GM19452 (cell line): ENCODE data around the gene ITPRIP.

Experiments
- ATAC-seq: cut with Tn5 transposase; IDR thresholded peaks from one replicate; pipeline ENCODE4 v1.9.1; 2021; ENCODE audit not compliant: unreplicated experiment

ITPRIP gene

DNA sequence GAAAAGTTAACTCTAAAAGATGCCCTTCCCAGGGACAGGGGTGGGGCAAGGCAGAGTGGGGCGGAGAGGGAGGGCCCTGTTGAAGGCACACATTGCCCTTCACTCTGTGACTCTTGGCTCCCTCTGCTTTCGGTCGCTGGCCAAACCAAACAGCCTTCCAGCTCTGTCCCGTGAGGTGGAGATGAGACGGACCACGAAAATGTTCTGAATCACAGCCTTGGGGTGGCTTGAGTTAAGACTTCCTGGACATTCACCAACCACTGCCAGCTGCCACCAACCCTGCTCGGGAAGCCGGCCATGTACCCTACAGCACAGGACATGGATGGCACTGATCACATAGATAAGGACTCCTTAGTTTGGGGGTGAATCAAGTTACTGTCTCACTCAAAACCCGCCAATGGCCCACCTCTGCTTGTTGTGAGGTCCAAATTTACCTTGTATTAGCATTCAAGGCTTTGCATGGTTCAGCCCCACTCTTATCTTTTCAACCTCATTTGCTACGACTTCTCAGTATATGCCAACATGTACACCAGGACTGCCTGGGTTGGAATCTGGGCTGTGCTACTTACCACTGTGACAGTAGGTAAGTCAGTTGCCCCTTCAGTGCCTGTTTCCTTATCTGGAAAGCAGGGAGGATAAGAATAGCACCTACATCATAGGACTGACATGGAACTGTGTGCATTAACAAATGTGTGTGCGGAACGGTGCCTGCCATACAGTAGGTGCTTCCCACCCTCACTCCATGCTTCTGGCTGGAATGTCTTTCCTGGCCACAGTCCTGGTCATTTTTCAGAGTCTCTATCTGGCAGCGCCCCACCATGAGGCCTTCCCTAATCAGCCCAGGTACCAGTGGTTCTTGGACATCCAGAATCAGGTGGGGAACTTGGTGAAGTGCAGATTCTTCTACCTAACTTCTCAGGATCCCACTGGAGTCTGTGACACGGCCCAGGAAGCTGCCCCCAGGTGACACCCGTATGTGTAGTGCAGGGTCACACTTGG lies 28.0 kb downstream of the ITPRIP start:
- ATAC-seq, result no peak

DNA sequence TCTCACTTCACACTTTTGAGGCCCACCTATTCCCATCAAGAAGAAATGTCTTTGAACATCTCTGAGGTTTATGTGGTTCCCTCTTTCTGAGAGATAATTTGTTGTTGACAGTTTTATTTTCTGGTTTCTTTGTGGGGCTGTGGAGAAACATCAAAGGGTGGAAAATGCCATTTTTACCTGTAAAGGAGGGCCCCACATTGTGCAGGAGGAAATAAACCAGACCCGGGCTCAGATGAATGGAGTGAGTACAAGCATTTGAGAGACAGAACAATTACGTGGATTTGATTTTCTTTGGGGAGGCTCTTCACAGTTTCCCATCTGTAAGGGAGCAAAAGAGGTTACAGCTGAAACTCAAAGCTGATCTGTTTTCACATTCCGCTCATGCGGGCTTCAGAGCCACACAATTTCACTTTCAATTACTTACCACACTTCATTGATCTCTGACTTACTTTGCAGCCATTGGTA lies 29.8 kb downstream of the ITPRIP start:
- ATAC-seq, result peak; percentile 64

GRCh38 chr10:104307576-104308438 lies 30.5 kb downstream of the ITPRIP start:
- ATAC-seq, result no peak

DNA sequence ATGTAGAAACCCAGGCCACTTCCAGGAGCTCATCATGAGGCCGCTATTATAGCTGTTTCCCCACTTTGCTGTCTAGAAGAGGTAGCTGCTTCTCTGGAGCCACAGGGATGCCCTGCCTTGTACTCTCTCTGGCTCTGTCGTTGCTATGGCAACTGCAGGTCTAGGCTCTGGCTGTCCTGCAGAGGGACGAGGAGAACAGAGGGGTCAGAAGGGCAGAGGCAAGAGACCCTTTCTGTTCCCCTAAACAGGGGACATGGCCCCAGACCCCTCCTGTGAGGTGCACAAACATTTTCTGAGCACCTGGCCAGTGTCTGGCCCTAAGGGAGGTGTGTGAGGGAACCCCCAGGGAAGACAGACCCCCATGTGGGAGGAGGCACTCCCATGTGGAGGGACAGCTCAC lies 31.4 kb downstream of the ITPRIP start:
- no peak for ATAC-seq

DNA sequence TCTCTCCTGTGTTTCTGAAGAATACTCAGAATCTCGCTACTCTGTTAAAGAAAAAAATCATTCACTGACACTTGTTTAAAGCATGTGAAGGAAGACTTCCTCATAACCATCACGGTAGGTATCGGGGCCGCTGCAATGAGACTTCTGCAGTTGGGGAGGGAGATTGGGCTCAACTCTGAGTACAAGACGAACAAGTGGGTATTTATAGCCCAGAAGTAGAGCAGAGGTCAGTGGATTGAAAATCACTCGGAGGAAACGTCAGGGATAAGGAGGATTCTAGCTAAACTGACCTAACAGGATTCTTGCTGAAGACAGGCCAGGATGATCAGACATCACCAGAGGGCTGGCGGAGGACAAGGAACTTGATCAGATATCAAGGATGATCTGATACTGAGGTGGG lies 33.3 kb downstream of the ITPRIP start:
- no peak for ATAC-seq

DNA sequence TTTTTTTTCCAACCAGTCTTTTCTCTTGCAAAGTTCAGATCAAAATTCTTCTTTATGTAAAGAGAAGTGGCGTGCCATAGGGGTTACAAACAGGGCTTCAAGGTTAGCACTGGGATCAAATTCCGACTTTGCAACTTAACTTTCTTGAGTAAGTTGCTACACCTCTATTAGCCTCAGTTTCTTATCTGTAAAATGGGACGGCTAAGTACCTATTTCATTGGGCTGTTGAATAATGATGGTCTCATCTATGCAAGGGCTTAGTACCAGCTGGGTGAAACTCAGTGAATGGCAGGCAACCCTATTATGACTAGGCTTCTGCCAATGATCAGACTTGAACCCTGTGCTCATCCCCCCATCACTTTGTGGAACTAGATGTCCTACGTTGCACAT lies 33.9 kb downstream of the ITPRIP start:
- no peak for ATAC-seq

DNA sequence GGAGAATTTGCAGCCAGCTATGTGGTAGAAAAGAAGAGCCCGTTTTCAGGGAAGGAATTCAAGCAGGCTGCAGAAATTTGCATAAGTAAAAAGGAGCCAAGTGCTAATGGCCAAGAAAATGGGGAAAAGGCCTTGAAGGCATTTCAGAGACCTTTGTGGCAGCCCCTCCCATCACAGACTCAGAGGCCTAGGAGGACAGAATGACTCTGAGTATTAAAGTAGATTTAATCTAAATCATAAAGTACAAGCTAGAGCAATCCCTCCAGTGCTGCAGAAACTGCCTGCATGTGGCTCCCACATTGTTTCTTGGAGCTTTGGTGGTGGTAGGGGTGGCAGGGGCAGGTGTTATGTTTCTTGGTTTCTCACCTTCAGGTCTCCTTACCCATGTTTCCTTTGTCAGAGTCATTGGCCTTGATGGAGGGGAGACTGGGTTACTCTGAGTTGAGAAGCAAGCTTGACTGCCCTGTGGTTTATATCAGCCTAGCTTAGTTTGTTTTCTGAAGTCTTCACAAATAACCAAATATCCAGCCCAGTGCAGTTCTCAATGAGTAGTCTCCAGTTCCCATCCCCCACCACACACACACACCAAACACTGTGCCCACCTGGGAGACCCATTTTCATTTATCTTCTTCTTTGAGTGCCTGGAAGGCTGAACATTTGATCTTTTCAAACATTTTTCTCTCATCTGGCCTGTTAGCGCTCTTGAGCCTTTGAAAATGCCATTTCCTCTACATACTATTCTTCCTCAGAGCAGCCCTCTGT lies 34.5 kb downstream of the ITPRIP start:
- no peak for ATAC-seq

- ATAC-seq, result no peak
Observed at GRCh38 chr10:104301907-104302690, 36.2 kb downstream of the ITPRIP start.

- ATAC-seq, result no peak
Observed at GRCh38 chr10:104300736-104301292, 37.5 kb downstream of the ITPRIP start.

DNA sequence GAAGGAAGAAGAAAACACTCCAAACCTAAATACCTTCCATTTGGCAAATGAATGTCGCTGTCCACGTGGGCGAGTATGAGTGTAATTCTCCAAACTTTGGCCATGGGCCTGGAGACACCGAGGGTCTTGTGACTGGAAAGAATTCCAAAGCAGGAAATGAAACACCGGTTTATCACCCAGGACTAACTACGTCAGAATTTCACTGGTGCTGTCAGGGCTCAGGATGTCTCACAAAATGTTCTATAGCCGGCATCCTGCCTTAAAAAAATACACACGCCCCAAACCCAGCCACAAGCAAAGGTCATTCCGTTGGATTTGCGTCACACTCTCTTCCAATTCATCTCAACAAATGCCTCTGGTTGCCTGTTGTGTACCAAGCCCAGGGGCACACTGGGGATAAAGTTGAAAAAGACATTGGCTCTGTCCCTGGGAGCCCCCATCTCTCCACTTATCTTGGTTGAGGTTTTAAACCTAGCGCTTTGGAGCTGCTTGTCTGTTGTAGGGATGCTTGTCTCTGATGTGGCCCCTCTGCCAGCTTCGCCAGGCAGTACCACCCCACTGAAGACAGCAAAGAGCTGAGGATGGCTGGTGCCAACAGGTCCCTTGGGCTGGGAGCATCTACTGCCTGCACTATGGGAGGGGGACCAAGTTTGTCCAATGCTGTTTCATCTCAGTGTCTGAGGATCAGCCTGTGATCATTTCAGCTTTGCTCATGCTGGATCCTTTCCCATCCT lies 38.1 kb downstream of the ITPRIP start:
- no peak for ATAC-seq

DNA sequence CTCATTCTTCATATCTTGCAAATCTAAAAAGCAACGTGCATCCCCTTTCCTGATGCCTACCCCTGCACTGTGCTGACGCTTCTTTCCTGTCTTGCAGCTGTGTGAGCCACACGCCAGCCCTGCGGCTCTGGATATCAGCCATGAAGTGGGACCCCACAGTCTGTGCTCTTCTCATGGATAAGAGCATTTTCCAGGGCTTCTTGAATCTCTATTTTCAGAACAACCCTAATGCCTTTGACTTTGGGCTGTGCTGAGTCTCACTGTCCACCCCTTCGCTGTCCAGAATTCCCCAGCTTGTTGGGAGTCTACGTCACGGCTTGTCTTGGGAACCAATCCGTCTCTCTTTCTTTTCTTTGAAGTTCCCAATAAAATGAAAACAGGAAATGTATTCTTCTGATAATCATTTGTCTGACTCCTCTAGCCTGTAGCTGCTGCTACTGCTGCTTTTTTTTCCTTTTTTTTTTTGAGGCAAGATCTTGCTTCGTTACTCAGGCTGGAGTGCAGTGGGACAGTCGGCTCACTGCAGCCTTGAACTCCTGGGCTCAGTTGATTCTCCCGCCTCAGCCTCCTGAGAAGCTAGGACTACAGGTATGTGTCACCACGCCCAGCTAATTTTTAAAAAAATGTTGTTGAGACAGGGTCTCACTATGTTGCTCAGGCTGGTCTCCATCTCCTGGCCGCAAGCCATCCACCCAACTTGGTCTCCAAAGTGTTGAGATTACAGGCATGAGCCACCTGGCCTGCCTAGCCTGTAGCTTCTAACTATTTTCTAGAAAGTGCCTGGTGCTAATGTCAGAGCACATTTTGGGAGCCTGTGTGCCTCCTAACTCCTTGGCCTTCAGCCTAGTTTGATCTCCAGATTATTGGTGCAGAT lies 39.0 kb downstream of the ITPRIP start:
- no peak for ATAC-seq

DNA sequence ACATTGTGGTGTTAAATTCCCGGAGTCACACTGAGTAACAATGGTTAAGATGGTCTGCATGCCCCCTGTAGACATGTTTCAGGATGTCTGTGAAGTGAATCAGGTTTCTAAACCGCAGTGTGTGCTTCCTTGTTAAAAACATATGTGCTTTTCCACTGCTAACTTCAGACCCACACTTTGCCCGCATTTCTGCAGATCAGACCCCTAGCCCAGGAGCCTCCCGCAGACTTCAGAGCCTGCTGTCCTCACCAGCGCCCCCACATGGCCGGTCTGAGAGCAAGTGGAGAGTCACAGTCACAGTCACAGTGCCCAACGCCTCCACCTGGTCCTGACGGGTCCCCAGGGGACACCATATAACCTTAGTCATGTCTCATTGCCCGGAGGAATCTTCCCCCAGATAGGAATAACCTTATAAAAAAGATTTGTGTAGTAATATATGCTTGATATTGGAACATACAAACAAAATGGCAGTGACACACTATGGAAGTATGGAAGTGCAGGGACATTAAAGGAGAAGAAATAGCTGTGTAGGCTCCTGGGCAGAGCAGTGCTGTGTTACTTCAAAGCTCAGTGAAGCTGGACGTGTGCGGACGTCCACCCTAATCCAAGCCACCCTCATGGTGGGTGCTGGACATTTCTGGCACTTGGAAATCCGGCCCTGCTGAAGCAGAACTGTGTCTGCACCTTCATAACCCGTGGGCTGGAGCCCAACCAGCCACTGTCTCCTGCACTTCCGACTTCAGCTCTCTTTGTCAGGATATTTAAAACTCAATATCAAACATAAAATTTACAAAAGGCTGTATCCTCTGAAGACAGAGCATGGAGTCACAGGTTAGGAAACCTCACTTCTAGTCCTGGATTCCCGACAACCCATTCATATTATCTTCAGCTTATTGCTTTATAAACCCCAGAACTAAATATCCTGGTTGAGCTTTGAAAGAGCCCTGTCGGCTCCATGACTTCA lies 40.3 kb downstream of the ITPRIP start:
- ATAC-seq, result no peak

GRCh38 chr10:104296687-104297436 lies 41.4 kb downstream of the ITPRIP start:
- ATAC-seq, result no peak

- no peak for ATAC-seq
Observed at GRCh38 chr10:104293781-104294321, 44.4 kb downstream of the ITPRIP start.

- ATAC-seq, result no peak
Observed at GRCh38 chr10:104293011-104293410, 45.3 kb downstream of the ITPRIP start.

DNA sequence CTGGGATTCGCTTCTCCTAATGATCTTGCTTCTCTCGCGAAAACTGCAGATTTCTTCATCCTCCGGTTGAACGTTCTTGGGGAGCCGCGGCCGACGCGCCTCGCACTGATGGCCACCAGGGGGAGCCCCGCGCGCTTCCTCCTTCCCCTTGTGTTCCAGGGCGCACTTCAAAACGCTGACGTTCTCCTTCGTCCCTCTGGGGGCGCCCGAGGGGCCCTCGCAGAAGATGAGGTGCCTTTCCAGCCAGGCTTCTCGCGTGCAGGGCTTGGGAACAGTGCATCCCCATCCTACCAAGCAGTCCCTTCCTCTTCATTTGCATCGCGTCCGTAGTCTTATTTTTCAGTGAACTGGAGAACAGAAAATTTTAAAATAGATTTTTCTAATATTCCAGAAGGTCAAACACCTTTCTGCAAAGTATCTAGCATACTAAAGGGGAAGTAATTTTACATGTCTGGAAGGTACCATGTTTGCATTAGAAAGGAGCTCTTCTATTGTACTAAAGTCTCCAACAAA lies 46.8 kb downstream of the ITPRIP start:
- ATAC-seq, result peak; percentile 99
